CD4-positive, alpha-beta T cell (primary cell): Measurements from ENCODE around the gene NIBAN1. TPM values are rescaled to one million over a fixed set of nuclear protein-coding genes. Genes with fewer than 3 reads are reported as not detected.

Experiments used
- ATAC-seq: fragments of 200-7000 bp; cut with Tn5 transposase; one replicate; pipeline ENCODE4 v1.10.0; 2022; ENCODE audit warnings: mild to moderate bottlenecking; ENCODE audit not compliant: poor library complexity
- CTCF ChIA-PET: fragments of 350-600 bp; sonication (Branson Sonifier 250); formaldehyde crosslinking; loops from one replicate; lab custom pipeline; 2021; ENCODE audit warnings: antibody characterized with exemption, inconsistent platforms; lab: Charles Lee
- POLR2A ChIA-PET: fragments of 350-600 bp; sonication (Branson Sonifier 250); formaldehyde crosslinking; loops from one replicate; lab custom pipeline; 2021; ENCODE audit warnings: antibody characterized with exemption, inconsistent platforms; lab: Charles Lee
- DNase-seq, 14 experiments: peaks; one replicate each; pipeline ENCODE4 v3.0.0-alpha.2; 2013 to 2020; ENCODE audit warnings: mixed read lengths in 2 of 14
- H3K27ac ChIP-seq, 2 donors: one replicate each; pipeline versions ENCODE4 v1.5.1 to v1.7.0; 2013; ENCODE audit warnings: low read length in 2 of 2, low read depth in 1 of 2, mild to moderate bottlenecking in 1 of 2
- H3K27me3 ChIP-seq, 2 experiments: 1 replicate in 1 of 2; 2 replicates in 1 of 2; pipeline versions ENCODE4 v1.6.1 to v1.7.0; 2013; ENCODE audit warnings: low read length in 2 of 2, control low read depth in 1 of 2, mild to moderate bottlenecking in 1 of 2, moderate library complexity in 1 of 2; ENCODE audit not compliant: insufficient read depth in 2 of 2, control insufficient read depth in 1 of 2
- H3K36me3 ChIP-seq: one replicate; pipeline ENCODE4 v1.6.1; 2013; ENCODE audit warnings: low read length, control low read depth; ENCODE audit not compliant: insufficient read depth
- H3K4me1 ChIP-seq: one replicate; pipeline ENCODE4 v1.6.1; 2013; ENCODE audit warnings: low read length, control low read depth; ENCODE audit not compliant: insufficient read depth
- H3K4me3 ChIP-seq: one replicate; pipeline ENCODE4 v1.5.1; 2013; ENCODE audit warnings: mild to moderate bottlenecking, low read length, moderate library complexity
- H3K9me3 ChIP-seq, 2 experiments: 1 replicate in 1 of 2; 2 replicates in 1 of 2; pipeline versions ENCODE4 v1.6.1 to v1.7.0; 2013; ENCODE audit warnings: low read length in 2 of 2, mild to moderate bottlenecking in 2 of 2, control low read depth in 1 of 2, moderate library complexity in 1 of 2; ENCODE audit not compliant: control insufficient read depth in 1 of 2, insufficient read depth in 1 of 2
- H3K27ac Mint-ChIP-seq: one replicate; pipeline ENCODE4 v1.8.0; 2020; ENCODE audit warnings: mixed read lengths
- H3K27me3 Mint-ChIP-seq: one replicate; pipeline ENCODE4 v1.8.0; 2021; ENCODE audit warnings: mixed read lengths
- H3K36me3 Mint-ChIP-seq: one replicate; pipeline ENCODE4 v1.8.0; 2021; ENCODE audit warnings: low read depth, mixed read lengths
- H3K4me1 Mint-ChIP-seq: one replicate; pipeline ENCODE4 v1.8.0; 2021; ENCODE audit warnings: low read depth, mixed read lengths
- H3K4me3 Mint-ChIP-seq: one replicate; pipeline ENCODE4 v1.8.0; 2020; ENCODE audit warnings: mild to moderate bottlenecking, mixed read lengths
- H3K9me3 Mint-ChIP-seq: one replicate; pipeline ENCODE4 v1.8.0; 2020; ENCODE audit warnings: mixed read lengths
- CTCF ChIP-seq: fragments of 200-600 bp; IDR thresholded peaks from one replicate; pipeline ENCODE4 v1.8.0; 2022; ENCODE audit warnings: antibody characterized with exemption, mild to moderate bottlenecking
- intact Hi-C, 2 experiments: fragments of 100-400 bp; cut with DNase I in 1 of 2; cut with micrococcal nuclease in 1 of 2; formaldehyde crosslinking; loops; one replicate each; pipeline versions ENCODE4 v1.15.1 to v1.9.0; 2023 to 2025; cut with DNase I, micrococcal nuclease
- total RNA-seq, 174 experiments: library from RNA in 2 of 174; stranded (reverse) in 2 of 174; gene quantifications; one replicate each; pipeline ENCODE4 v1.2.3 and lab custom pipeline; 2021 to 2026

NIBAN1 gene
- total RNA-seq, 2 experiments from 2014 or later = 18.5 to 20.4 TPM

GRCh38 chr1:184965944-184966860, 8.1 kb downstream of the NIBAN1 start:
- Mint-ChIP-seq H3K27ac (no peak overlapping the region), H3K4me3 (no peak overlapping the region), H3K36me3 (no peaks in the 10 kb centered on the region), H3K4me1 (peaks cover 12% of the 10 kb centered on the region), H3K27me3 (no peaks in the 10 kb centered on the region), H3K9me3 (no peaks in the 10 kb centered on the region)
- Histone ChIP-seq H3K4me3 (no peak overlapping the region), H3K27me3 (no peaks in the 10 kb centered on the region), H3K9me3 (no peaks in the 10 kb centered on the region), H3K4me1 (peaks cover 15% of the 10 kb centered on the region), H3K36me3 (peaks cover 4% of the 10 kb centered on the region), H3K27ac (no peak overlapping the region)
- POLR2A ChIA-PET = no interaction called here
- DNase-seq (no peak), ATAC-seq (no peak)
- intact Hi-C loops = no loop called here
- TF ChIP-seq CTCF = no peak
- CTCF ChIA-PET = interaction anchor here (1.0 to 1.7 kb wide), 2 partner anchors 9 to 16 kb away, joined by 3 read pairs; no protein-coding TSS in a partner anchor

GRCh38 chr1:184965439-184965838, 8.9 kb downstream of the NIBAN1 start:
- H3K9me3 Mint-ChIP-seq = no peaks in the 10 kb centered on the region
- CTCF ChIA-PET = interaction anchor here (1.7 kb wide), 1 partner anchor 17 kb away, joined by 3 read pairs; no protein-coding TSS in a partner anchor

GRCh38 chr1:184959626-184960025, 14.7 kb downstream of the NIBAN1 start:
- ATAC-seq = no peak
- no peaks in the 10 kb centered on the region for H3K36me3 Mint-ChIP-seq
- no peak for TF ChIP-seq CTCF

More at GRCh38 chr1:184965439-184965838, 8.9 kb downstream of the NIBAN1 start:
- no peak for ATAC-seq
- no peak for TF ChIP-seq CTCF
- Mint-ChIP-seq H3K27ac (no peak overlapping the region), H3K27me3 (no peaks in the 10 kb centered on the region), H3K36me3 (no peaks in the 10 kb centered on the region), H3K4me3 (no peak overlapping the region), H3K4me1 (peaks cover 8% of the 10 kb centered on the region)
- H3K27me3 ChIP-seq = no peaks in the 10 kb centered on the region
- intact Hi-C loops = no loop called here
- no peak overlapping the region for H3K4me3 ChIP-seq
- no peaks in the 10 kb centered on the region for H3K9me3 ChIP-seq
- H3K36me3 ChIP-seq = peaks cover 4% of the 10 kb centered on the region
- POLR2A ChIA-PET = no interaction called here
- no peak for DNase-seq
- peaks cover 9% of the 10 kb centered on the region for H3K4me1 ChIP-seq
- no peak overlapping the region for H3K27ac ChIP-seq

More at GRCh38 chr1:184959626-184960025, 14.7 kb downstream of the NIBAN1 start:
- Mint-ChIP-seq H3K4me3 (no peak overlapping the region), H3K4me1 (no peaks in the 10 kb centered on the region), H3K27ac (no peak overlapping the region), H3K9me3 (no peaks in the 10 kb centered on the region), H3K27me3 (no peaks in the 10 kb centered on the region)
- Histone ChIP-seq H3K4me3 (no peak overlapping the region), H3K4me1 (peaks cover under 1% of the 10 kb centered on the region), H3K27ac (no peak overlapping the region), H3K36me3 (peaks cover 4% of the 10 kb centered on the region), H3K27me3 (no peaks in the 10 kb centered on the region), H3K9me3 (no peaks in the 10 kb centered on the region)
- CTCF ChIA-PET = no interaction called here
- intact Hi-C loops = no loop called here
- DNase-seq = no peak
- POLR2A ChIA-PET = no interaction called here
